KBM-7 (cell line): ENCODE data around the gene GALE.

Experiments
- DNase-seq: peaks from one replicate; pipeline ENCODE4 v3.0.0-alpha.2; 2015
- in situ Hi-C: fragments of 300-500 bp; cut with MboI; formaldehyde crosslinking; loops from 2 replicates; pipeline ENCODE4 v1.14.3; 2020; ENCODE audit warnings: low sequenced_read_pairs, low pct_unique_long_range_greater_than_20kb, mixed read lengths

The GALE gene

DNA sequence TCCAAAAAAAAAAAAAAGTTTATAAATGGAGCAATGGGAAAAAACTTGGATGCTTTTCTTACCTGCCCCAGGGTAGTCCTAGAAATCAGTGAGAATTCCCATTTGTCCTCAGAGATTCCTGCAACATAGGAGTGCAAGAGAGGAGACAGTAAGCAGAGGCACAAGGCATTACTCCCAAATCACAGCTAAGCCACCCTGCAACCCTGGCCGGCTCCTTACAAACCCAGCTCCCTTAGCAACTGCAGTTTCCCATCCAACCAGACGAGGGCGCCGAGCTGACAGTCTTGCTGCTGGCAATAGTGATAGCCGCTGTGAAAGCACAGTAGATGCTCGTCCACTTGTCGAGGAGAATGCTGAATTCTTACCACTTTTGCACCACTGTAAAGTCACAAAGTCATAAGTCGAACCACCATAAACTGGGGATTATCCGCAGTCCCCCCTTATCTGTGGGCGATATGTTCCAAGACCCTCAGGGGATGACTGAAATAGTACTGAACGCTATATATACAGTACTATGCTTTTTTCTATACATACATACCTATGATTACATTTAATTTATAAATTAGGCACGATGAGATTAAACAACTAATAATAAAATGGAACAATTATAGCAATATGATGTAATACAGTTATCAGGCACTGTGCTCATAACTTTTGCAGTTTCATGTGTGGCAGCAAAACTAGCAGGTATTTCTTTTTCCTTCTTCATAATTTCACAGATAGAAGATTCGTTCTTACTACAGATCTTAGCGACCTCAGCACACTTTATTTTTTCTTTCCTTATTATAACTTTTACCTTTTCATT lies 28.3 kb downstream of the GALE start:
- peak; percentile 82 for DNase-seq
- in situ Hi-C loops = no loop called here

GRCh38 chr1:23768733-23769132 lies 31.8 kb downstream of the GALE start:
- DNase-seq = no peak
- in situ Hi-C loops = no loop called here

DNA sequence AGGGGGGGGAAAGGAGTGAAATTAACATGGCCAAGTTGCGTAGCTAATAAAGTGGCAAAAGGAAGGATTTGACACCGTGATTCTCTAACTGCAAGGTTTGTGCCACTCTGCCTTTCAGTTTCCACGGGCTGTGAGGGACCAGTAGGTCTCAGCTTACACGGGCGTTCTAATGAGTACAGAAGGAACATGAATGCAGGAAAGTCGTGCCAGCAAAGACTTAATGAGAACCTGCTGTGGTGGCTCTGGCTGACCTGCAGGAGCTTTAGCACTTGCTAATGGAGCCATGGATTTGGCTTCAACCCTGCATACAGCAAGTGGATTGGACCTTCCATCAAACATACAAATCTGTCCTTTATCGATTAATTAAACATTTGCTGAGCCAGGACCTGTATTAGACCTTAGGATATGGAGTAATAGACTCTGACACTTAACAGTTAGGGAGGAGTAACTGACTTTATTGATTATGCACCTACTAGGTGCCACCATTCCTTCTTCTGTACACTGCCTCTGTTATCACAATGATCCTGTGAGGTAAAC lies 37.4 kb downstream of the GALE start:
- DNase-seq = no peak
- in situ Hi-C loops = no loop called here

- in situ Hi-C loops = no loop called here
- DNase-seq = no peak
Observed at GRCh38 chr1:23759277-23759676, 41.3 kb downstream of the GALE start.

GRCh38 chr1:23757812-23758211 lies 42.7 kb downstream of the GALE start:
- in situ Hi-C loops = no loop called here
- DNase-seq = no peak

DNA sequence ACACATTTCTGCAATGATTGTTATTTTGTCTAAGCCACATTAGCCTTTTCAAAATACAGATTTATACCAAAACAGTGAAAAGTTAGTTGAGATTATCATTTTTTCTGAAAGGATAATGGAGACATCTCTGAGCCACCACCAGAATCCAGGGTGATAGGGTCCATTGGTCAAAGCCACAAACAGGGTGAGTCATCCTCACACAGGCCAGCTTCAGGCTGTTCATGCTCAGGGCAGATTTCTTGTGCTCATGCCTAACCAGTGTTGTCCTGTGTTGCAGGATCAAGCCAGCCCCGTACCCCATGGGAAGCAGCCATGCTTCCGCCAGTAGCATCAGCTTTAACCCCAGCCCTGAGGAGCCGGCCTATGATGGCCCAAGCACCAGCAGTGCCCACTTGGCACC lies 43.9 kb downstream of the GALE start:
- in situ Hi-C loops = no loop called here
- DNase-seq = no peak

DNA sequence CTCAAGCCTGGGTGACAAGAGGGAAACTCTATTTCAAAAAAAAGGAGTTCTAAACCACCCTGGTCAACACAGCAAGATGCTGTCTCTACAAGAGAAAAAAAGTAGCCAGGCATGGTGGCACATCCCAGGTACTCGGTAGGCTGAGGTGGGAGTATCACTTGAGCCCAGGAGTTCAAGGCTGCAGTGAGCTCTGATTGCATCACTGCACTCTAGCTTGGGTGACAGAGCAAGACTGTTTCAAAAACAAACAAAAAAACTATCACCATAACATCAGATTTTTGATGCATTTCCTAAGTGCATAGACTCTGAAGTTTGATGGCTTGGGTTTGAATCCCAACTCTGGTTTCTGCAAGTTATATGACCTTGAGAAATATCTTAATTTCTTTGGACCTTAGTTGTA lies 47.6 kb downstream of the GALE start:
- no peak for DNase-seq
- in situ Hi-C loops = no loop called here

- in situ Hi-C loops = no loop called here
- DNase-seq = no peak
Observed at GRCh38 chr1:23751815-23752200, 48.7 kb downstream of the GALE start.

- DNase-seq = peak; percentile 74
- in situ Hi-C loops = no loop called here
Observed at GRCh38 chr1:23751050-23751814, 49.3 kb downstream of the GALE start.

DNA sequence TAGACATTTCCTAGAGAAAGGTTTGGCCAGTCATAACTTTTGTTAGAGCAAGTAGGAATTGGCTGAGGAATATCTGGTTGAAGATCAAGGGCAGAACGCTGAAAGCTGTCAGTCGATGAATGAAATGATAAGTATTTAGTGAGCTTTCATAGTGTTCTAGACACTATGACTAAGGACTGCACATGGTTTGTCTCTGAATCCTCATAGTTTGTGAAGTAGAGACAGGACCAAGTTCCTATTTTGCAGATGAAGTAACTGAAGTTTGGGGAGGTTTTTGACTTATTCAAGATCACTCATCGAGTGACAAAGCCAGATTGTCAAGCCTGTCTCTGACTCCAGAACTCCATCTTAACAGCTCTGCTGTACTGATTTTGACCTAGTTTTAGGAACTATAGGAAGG lies 52.5 kb downstream of the GALE start:
- in situ Hi-C loops = no loop called here
- DNase-seq = no peak
